ENCODE measurements around the gene GUCA1C.

DNA sequence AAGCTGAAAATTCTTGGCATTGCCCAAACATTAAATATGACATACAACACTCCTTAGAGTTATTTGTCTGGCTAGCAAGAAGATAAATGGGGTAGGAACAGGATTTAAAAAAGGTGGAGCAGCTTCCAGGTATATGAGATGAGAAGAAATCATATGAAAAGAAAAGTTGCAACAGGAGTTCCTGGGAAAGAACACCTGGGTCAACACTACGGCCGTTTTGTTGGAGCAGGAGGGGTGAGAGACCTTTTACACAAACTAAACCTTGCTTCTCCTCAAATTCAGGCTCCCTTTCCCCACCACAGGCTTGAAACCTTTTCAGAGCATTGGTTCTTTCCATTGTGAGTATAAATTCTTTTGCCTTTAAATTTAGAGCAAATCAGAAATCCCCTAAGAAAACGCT, 18.8 kb upstream of the GUCA1C start:
- TF ChIP-seq, protein P1, sequence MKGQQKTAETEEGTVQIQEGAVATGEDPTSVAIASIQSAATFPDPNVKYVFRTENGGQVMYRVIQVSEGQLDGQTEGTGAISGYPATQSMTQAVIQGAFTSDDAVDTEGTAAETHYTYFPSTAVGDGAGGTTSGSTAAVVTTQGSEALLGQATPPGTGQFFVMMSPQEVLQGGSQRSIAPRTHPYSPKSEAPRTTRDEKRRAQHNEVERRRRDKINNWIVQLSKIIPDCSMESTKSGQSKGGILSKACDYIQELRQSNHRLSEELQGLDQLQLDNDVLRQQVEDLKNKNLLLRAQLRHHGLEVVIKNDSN (IDR thresholded peaks at IDR 0.05; ENCODE audit: borderline replicate concordance, extremely low read length, insufficient read depth, low read depth, low read length) = no peak
- TF ChIP-seq POLR2A (IDR thresholded peaks at IDR 0.05; ENCODE audit: low read depth, low read length) = no peak
- no peak for TF ChIP-seq SRF (IDR thresholded peaks at IDR 0.05; ENCODE audit: low read depth in 2 of 2, low read length in 2 of 2)
- TF ChIP-seq ESRRA (IDR thresholded peaks at IDR 0.05; ENCODE audit: low read length) = no peak

Measured in GM12878 (cell line).